Suprapubic skin (tissue), 4 donors: Measurements from ENCODE around the gene NMRK1.

Experiments
- CTCF ChIP-seq, 2 donors: fragments of 200-600 bp in 1 of 2; fragments of 450-650 bp in 1 of 2; sonication (generic) in 1 of 2; IDR thresholded peaks; one replicate each; pipeline ENCODE4 v1.5.1; 2016 to 2019; ENCODE audit warnings: antibody characterized with exemption in 2 of 2, mild to moderate bottlenecking in 1 of 2, moderate library complexity in 1 of 2
- EP300 ChIP-seq: sonication (generic); formaldehyde crosslinking; IDR thresholded peaks from one replicate; pipeline ENCODE4 v1.6.1; 2017; ENCODE audit warnings: antibody characterized with exemption
- POLR2A ChIP-seq, 2 donors: fragments of 450-650 bp; IDR thresholded peaks; one replicate each; pipeline ENCODE4 v1.6.1; 2017; ENCODE audit warnings: antibody characterized with exemption in 2 of 2, mild to moderate bottlenecking in 2 of 2, moderate library complexity in 2 of 2
- POLR2AphosphoS5 ChIP-seq, 3 donors: sonication (generic); formaldehyde crosslinking; IDR thresholded peaks; one replicate each; pipeline ENCODE4 v1.6.1; 2017; ENCODE audit warnings: antibody characterized with exemption in 3 of 3

GRCh38 chr9:75065510-75065909 is 22.4 kb downstream of the NMRK1 start:
- no peak for TF ChIP-seq CTCF (IDR thresholded peaks at IDR 0.05)
- no peak for TF ChIP-seq POLR2AphosphoS5 (IDR thresholded peaks at IDR 0.05)
- TF ChIP-seq POLR2A (IDR thresholded peaks at IDR 0.05): no peak
- TF ChIP-seq EP300: no peak
